GM21619 (cell line): ENCODE measurements around the gene ZNF93.
"Not testable (repeated sequence)": the region's sequence is repeated elsewhere in the genome, so short reads cannot be mapped to it uniquely, and the experiment has no call there.

ENCODE experiments used
- ATAC-seq: cut with Tn5 transposase; IDR thresholded peaks from one replicate; pipeline ENCODE4 v1.9.1; 2021; ENCODE audit not compliant: unreplicated experiment

Gene ZNF93

GRCh38 chr19:19900729-19901444 is at the start of gene ZNF93:
TSS of gene ZNF93 (plus strand) at chr19:19900946. CDS start at chr19:19901089, 143 bp downstream.
- ATAC-seq, result peak; percentile 85

- ATAC-seq, result not testable (repeated sequence)
Measured at GRCh38 chr19:19851740-19852139, 49.0 kb upstream of the ZNF93 start.

DNA sequence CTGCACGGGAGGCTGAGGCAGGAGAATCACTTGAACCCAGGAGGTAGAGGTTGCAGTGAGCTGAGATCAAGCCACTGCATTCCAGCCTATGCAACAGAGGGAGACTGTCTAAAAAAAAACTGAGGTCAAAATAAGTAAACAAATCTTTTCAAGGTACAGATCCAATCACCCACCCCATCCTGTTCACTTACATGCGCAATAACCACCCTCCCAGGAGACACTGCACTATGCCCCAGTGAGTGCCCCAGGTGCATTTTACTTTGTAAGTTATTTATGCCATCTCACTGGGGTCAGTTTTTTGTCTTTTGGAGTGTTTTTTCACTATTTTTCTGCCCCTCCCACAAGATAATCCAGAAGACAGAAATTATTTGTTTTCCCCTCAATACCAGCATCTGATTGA is 42.0 kb upstream of the ZNF93 start:
- ATAC-seq, result no peak

DNA sequence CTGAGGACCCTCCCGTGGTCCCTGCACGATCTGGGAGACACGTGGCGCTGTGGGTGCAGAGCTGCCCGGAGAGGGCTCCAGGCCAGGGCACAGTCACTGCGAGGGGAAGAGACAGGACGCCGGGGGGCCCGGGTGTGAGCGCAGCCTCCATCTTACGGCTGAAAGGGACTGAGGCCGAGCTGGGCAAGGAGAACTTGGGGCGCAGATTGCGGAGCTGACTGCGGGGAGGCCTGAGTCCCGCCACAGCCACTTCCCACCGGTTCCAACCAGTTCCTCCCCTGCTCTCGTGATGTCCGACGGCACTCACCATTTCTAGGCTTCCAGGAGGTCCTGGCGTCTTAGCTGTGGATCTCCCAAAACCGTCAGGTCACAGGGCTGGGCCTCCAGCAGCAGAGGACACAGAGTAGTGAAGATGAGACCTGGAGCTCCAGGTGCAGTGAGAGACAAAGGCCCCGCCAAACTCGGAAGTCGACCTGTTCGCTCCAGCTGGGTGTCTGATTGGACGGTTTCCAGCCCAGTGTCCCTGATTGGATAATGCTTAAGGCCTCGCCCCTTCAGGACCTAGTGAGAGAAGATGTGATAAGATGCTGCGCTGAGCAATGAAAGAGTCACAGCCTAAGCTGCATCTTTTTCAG is 39.9 kb upstream of the ZNF93 start:
- no peak for ATAC-seq

GRCh38 chr19:19865750-19866610 is 34.8 kb upstream of the ZNF93 start, which contains the start of gene ZNF253:
TSS of gene ZNF253 (plus strand) at chr19:19865882. CDS start at chr19:19865997, 115 bp downstream.
- ATAC-seq, result peak; percentile 95

GRCh38 chr19:19866611-19867248 is 34.0 kb upstream of the ZNF93 start:
- no peak for ATAC-seq

DNA sequence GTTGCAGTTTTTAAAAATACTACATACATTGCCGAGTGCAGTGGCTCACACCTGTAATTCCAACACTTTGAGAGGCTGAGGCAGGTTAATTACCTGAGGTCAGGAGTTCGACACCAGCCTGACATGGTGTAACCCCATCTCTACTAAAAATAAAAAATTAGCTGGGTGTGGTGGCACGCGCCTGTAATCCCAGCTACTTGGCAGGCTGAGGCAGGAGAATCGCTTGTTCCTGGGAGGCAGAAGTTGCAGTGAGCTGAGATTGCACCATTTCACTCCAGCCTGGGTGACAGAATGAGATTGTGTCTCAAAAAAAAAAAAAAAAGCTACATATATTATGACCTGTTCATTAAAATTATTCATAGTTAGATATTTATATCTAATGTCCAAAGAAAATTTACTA is 30.7 kb upstream of the ZNF93 start:
- ATAC-seq, result not testable (repeated sequence)

GRCh38 chr19:19871932-19872331 is 28.8 kb upstream of the ZNF93 start:
- no peak for ATAC-seq

GRCh38 chr19:19873381-19873780 is 27.4 kb upstream of the ZNF93 start:
- no peak for ATAC-seq

DNA sequence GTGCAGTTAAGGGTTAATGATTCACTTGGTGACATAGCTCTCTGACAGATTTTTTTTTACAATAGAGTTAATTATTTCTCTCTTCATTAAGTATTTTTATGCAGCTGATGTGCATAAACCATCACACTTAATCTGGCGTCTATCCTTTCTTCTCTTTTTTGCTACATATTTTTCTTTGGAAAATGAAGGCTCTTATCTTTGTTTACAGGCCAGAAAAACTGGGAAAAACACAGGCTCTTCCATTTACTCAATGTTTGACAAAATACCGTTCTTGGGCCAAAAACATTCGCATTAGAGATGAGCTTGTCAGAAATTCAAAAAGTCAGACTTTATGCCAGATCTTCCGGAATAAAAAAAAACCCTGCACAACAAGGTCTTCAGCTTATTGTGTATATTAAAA is 23.0 kb upstream of the ZNF93 start:
- no peak for ATAC-seq

- no peak for ATAC-seq
Measured at GRCh38 chr19:19884583-19884982, 16.2 kb upstream of the ZNF93 start.

- ATAC-seq, result not testable (repeated sequence)
Measured at GRCh38 chr19:19892055-19892941, 8.4 kb upstream of the ZNF93 start.

DNA sequence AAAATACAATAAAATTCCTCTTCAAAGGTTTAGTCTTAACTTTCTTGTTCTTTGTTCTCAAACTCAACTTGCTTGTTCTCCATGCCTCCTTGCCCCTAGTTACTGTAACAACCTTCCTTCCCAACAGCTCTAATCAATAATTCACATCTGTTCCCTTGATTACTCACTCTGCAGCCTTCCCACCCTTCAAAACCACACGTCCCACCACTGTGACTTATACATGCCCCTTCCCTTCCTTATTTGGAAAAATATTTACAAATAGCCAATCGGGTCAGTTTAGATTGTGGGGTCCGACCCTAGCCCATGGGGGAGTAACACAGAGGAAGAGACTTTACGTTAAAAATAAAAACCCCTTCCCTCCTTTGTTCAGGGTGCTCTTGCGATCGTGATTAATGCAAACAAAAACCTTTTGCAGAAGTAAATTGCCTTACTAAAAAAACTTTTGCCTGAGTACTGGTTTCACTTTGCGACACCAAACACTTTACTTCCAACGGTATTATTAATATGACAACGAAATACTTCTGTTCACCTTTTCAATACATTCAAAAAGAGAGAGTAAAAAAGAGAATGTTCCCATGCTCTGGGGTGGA is 512 bp upstream of the ZNF93 start:
- ATAC-seq, result no peak

GRCh38 chr19:19907551-19907950 is 6.8 kb downstream of the ZNF93 start:
- ATAC-seq, result not testable (repeated sequence)

- no peak for ATAC-seq
Measured at GRCh38 chr19:19909654-19910053, 8.9 kb downstream of the ZNF93 start.

DNA sequence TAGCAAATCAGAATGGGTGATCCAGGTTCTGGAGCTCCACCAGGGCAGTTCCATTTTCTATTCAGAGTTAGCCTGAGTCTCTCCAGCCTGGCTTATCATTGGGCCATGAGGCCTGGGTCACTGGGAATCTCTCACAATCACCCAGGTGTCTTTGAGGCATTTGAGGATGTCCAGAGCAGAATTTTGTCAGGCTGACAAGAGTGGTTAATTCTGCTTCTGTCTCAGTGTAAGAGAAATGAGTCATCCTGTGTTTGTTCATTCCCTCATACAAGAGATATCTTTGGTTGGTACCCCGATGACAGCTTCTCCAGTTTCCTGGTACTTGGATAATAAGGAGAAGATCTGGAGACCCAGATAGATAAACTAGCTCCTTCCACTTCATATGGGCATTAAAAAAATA is 10.4 kb downstream of the ZNF93 start:
- no peak for ATAC-seq

- no peak for ATAC-seq
Measured at GRCh38 chr19:19914596-19914995, 13.8 kb downstream of the ZNF93 start.

- ATAC-seq, result not testable (repeated sequence)
Measured at GRCh38 chr19:19930417-19930816, 29.7 kb downstream of the ZNF93 start.

DNA sequence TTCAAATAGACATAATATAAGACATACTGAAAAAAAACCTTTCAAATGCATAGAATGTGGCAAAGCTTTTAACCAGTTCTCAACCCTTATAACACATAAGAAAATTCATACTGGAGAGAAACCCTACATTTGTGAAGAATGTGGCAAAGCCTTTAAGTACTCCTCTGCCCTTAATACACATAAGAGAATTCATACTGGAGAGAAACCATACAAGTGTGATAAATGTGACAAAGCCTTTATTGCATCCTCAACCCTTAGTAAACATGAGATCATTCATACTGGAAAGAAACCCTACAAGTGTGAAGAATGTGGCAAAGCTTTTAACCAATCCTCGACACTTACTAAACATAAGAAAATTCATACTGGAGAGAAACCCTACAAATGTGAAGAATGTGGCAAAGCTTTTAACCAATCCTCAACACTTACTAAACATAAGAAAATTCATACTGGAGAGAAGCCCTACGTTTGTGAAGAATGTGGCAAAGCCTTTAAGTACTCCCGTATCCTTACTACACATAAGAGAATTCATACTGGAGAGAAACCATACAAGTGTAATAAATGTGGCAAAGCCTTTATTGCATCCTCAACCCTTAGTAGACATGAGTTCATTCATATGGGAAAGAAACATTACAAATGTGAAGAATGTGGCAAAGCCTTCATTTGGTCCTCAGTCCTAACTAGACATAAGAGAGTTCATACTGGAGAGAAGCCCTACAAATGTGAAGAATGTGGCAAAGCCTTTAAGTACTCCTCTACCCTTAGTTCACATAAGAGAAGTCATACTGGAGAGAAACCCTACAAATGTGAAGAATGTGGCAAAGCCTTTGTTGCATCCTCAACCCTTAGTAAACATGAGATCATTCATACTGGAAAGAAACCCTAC is 32.9 kb downstream of the ZNF93 start:
- ATAC-seq, result not testable (repeated sequence)
